Measurements from ENCODE around the gene CPA4.
"Not testable (repeated sequence)": the region's sequence is repeated elsewhere in the genome, so short reads cannot be mapped to it uniquely, and the experiment has no call there.

The CPA4 gene

GRCh38 chr7:130301501-130302020, 8.6 kb downstream of the CPA4 start:
- DNase-seq (ENCODE audit: low read depth, low spot score) = no peak

- DNase-seq (ENCODE audit: low read depth, low spot score) = no peak
Measured at GRCh38 chr7:130302649-130303048, 9.7 kb downstream of the CPA4 start.

- DNase-seq (ENCODE audit: low read depth, low spot score) = no peak
Measured at GRCh38 chr7:130303127-130303526, 10.2 kb downstream of the CPA4 start.

- DNase-seq (ENCODE audit: low read depth, low spot score) = no peak
Measured at GRCh38 chr7:130303551-130303950, 10.6 kb downstream of the CPA4 start.

GRCh38 chr7:130303982-130304381, 11.0 kb downstream of the CPA4 start:
- DNase-seq (ENCODE audit: low read depth, low spot score) = no peak

GRCh38 chr7:130304878-130305277, 11.9 kb downstream of the CPA4 start:
- DNase-seq (ENCODE audit: low read depth, low spot score) = no peak

- DNase-seq (ENCODE audit: low read depth, low spot score) = no peak
Measured at GRCh38 chr7:130305433-130306042, 12.6 kb downstream of the CPA4 start.

- DNase-seq (ENCODE audit: low read depth, low spot score) = no peak
Measured at GRCh38 chr7:130309986-130310385, 17.0 kb downstream of the CPA4 start.

- DNase-seq (ENCODE audit: low read depth, low spot score) = no peak
Measured at GRCh38 chr7:130314305-130314704, 21.3 kb downstream of the CPA4 start.

- DNase-seq (ENCODE audit: low read depth, low spot score) = no peak
Measured at GRCh38 chr7:130319541-130319940, 26.6 kb downstream of the CPA4 start.

GRCh38 chr7:130321542-130322229, 28.7 kb downstream of the CPA4 start:
- DNase-seq (ENCODE audit: low read depth, low spot score) = not testable (repeated sequence)

GRCh38 chr7:130322615-130323014, 29.7 kb downstream of the CPA4 start:
- DNase-seq (ENCODE audit: low read depth, low spot score) = no peak

GRCh38 chr7:130324306-130324943, 31.5 kb downstream of the CPA4 start:
- no peak for DNase-seq (ENCODE audit: low read depth, low spot score)

- no peak for DNase-seq (ENCODE audit: low read depth, low spot score)
Measured at GRCh38 chr7:130329681-130330080, 36.7 kb downstream of the CPA4 start.

- no peak for DNase-seq (ENCODE audit: low read depth, low spot score)
Measured at GRCh38 chr7:130332259-130333053, 39.5 kb downstream of the CPA4 start.

GRCh38 chr7:130333832-130334231, 40.9 kb downstream of the CPA4 start:
- DNase-seq (ENCODE audit: low read depth, low spot score) = no peak

GRCh38 chr7:130334274-130334673, 41.3 kb downstream of the CPA4 start:
- no peak for DNase-seq (ENCODE audit: low read depth, low spot score)

- DNase-seq (ENCODE audit: low read depth, low spot score) = no peak
Measured at GRCh38 chr7:130337410-130337971, 44.5 kb downstream of the CPA4 start.

GRCh38 chr7:130338233-130338632, 45.3 kb downstream of the CPA4 start:
- DNase-seq (ENCODE audit: low read depth, low spot score) = no peak

- no peak for DNase-seq (ENCODE audit: low read depth, low spot score)
Measured at GRCh38 chr7:130341882-130342281, 48.9 kb downstream of the CPA4 start.

- no peak for DNase-seq (ENCODE audit: low read depth, low spot score)
Measured at GRCh38 chr7:130342701-130343380, 49.9 kb downstream of the CPA4 start.

Data from brain pericyte (primary cell).